ENCODE data around the gene WBP1L.

The WBP1L gene

DNA sequence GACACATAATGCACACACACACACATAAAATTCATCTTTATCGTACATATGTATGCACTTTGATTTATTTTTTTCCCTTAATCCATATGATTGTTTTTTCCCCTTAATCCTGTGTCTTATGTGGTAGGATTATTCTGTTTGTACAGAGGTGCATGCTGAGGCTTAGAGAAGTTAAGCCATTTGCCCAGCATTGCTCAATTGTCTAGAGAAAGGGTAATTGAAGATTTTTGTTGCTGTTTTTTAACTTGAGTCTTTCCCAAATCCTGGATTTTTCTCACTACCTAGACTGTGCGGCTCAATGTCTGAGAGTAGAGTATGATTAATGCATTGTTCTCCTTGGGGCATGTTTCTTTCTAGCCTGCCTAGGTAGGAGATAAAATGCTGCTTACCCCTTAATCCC lies 35.0 kb downstream of the WBP1L start:
- no peak overlapping the region for H3K4me3 ChIP-seq (replicated peaks; ENCODE audit: low read depth, low read length)
- TF ChIP-seq, protein P1, sequence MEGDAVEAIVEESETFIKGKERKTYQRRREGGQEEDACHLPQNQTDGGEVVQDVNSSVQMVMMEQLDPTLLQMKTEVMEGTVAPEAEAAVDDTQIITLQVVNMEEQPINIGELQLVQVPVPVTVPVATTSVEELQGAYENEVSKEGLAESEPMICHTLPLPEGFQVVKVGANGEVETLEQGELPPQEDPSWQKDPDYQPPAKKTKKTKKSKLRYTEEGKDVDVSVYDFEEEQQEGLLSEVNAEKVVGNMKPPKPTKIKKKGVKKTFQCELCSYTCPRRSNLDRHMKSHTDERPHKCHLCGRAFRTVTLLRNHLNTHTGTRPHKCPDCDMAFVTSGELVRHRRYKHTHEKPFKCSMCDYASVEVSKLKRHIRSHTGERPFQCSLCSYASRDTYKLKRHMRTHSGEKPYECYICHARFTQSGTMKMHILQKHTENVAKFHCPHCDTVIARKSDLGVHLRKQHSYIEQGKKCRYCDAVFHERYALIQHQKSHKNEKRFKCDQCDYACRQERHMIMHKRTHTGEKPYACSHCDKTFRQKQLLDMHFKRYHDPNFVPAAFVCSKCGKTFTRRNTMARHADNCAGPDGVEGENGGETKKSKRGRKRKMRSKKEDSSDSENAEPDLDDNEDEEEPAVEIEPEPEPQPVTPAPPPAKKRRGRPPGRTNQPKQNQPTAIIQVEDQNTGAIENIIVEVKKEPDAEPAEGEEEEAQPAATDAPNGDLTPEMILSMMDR (IDR thresholded peaks at IDR 0.05; ENCODE audit: low read depth, low read length, missing control alignments), result no peak
- no peak for DNase-seq (ENCODE audit: extremely low read depth, low read depth)

DNA sequence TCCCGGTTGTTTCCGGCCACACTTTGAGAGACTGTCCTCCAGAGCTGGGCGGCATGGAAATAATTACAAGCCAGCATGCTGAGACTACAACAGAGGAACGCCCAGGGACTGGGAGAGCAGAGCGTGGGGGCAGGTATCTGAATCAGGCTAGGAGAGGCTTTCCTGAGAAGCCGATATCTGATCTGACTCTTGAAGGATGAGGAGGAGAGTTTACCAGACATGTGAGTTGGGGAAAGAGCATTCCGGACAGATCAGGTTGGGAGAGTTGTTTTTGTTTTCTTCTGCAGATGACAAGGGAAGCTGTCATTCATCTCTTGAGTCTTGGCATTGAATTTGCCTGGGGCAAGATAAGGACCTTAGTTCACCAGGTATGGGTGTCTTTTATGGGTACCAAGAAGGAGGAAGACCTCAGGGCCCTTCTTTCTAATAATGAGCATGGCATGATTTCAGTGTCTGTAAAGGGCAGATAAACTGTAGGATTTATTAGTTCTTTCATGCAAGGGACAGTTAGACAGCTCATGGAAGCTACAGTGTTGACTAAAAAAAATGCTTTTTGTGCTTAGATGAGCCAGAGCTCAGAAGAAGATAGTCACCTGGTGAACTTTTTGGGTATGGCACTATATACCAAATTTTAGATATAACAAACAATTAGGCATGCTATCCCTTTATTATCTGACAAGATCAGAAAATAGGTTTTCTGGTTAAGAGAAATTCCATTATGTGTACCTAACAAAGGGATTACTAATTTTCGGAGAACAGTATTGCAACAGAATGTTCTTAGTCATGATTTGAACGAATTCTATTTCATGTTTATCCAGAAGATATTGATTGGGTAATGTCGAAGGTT lies 36.2 kb downstream of the WBP1L start:
- no peak overlapping the region for H3K4me3 ChIP-seq (replicated peaks; ENCODE audit: low read depth, low read length)
- no peak for DNase-seq (ENCODE audit: extremely low read depth, low read depth)
- TF ChIP-seq, protein P1 (IDR thresholded peaks at IDR 0.05; ENCODE audit: low read depth, low read length, missing control alignments), result no peak

DNA sequence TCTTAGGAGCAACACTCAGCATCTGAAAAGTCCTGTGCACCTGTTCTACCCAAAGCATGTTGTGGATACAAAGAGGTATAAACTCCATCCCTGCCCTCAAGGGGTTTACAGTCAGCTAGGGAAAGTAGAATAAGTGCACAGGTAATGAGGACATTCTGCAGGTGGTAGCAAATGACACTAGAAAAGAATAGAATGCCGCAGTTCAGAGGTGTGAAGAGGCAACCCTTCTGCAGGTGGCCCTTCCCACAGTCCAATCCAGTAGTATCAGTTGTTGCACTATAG lies 36.7 kb downstream of the WBP1L start:
- TF ChIP-seq, protein P1 (IDR thresholded peaks at IDR 0.05; ENCODE audit: low read depth, low read length, missing control alignments), result no peak
- H3K4me3 ChIP-seq (replicated peaks; ENCODE audit: low read depth, low read length), result no peak overlapping the region
- DNase-seq (ENCODE audit: extremely low read depth, low read depth), result no peak

DNA sequence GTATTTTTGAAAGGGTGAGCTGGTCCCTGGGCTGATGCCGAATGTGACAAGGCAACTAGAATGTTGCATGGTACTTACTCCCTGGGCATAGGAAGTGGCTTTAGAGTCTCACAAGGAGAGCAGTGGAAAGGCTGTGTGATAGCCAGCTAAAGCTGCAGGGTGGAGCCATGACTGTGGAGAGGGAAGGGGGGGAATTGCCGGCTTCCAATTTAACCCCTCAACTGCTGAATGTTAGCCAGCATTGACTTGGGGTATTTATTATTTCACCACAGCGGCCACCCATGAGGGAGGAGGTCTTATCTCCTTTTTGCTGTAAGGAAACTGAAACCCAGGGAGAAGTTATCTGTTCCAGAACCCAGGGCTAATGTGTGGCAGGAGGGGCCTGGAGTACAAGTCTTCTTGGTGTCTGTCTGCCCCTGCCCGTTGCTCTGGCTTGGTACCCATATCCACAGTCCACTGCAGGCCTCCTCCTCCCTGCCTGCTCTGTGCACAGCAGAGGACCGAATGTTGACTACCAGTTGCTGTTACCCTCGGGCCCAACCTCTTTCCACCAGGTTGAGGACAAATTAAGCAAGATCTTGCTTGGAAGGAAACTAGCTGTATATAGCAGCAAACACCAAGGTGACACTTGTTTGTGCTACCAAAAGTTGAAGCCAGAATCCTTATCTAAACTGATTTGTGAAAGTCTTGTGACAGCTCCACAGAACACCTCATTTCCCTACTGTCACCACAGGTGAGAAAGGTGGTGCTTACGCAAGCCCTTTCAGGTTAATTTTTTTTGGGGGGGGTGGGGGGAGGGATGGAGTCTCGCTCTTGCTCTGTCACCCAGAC lies 37.6 kb downstream of the WBP1L start:
- TF ChIP-seq, protein P1 (IDR thresholded peaks at IDR 0.05; ENCODE audit: low read depth, low read length, missing control alignments), result no peak
- H3K4me3 ChIP-seq (replicated peaks; ENCODE audit: low read depth, low read length), result no peak overlapping the region
- no peak for DNase-seq (ENCODE audit: extremely low read depth, low read depth)

DNA sequence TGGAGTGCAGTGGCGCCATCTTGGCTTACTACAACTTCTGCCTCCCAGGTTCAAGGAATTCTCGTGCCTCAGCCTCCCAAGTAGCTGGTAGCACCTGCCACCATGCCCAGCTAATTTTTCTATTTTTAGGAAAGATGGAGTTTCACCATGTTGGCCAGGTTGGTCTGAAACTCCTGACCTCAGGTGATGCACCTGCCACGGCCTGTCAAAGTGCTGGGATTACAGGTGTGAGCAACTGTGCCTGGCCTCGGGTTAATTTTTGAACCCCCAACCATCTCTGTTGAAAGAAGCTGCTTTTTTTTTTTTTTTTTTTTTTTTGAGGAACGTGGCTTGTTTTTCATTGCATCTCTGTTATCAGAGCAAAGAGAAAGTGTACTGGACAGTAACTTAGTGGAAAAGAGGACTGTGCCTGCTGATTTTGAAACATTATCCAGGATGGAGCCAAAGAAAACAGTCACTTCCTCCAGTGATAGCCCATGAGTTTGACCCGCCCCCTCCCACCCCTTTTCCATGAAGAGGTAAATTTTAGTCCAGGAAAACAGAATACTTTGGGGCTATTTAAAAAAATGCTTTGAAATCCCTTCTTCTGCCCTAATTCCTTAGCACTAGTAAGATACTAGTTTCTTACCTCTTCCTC lies 38.3 kb downstream of the WBP1L start:
- no peak for DNase-seq (ENCODE audit: extremely low read depth, low read depth)
- TF ChIP-seq, protein P1 (IDR thresholded peaks at IDR 0.05; ENCODE audit: low read depth, low read length, missing control alignments), result no peak
- no peak overlapping the region for H3K4me3 ChIP-seq (replicated peaks; ENCODE audit: low read depth, low read length)

DNA sequence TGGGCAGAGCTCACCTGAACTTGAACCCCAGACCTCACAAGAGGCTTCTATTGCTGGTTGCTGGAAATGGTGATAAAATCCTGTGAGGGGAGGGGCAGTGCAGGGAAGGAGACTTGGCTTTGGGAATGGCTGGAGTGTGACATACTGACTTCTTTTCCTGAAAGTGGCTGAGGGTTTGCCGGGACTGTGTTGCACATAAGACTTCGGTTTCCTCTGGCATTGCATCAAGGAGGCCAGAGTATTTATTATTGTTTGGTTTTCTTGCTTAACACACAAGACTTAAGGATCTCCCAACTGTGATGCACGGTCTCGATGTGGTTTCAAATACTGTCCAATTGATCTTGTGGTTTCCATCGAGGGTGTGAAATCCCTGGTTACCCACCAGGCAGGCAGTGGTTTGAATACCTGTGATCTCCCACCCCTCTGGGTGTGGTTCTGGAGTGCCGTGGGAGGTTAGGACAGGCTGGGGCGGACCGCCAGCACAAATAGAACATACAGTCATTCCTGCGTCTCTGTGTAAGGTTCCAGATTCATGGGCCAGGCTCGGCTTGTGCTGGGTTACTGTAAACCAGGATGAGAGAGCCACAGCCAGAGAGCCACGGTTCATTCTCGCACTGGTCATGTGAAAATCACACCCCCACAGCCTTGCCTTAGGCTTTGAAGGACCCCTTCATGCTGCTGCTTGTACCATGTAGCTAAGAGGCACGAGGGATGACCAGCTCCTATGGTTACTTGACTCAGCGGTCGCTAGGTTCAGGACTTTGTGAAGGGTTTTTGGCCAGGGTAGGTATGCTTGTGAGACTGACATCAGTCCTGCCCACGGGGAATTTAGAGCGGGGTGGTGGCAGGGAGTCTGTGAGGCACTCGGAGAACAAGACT lies 39.2 kb downstream of the WBP1L start:
- DNase-seq (ENCODE audit: extremely low read depth, low read depth), result no peak
- no peak overlapping the region for H3K4me3 ChIP-seq (replicated peaks; ENCODE audit: low read depth, low read length)
- TF ChIP-seq, protein P1 (IDR thresholded peaks at IDR 0.05; ENCODE audit: low read depth, low read length, missing control alignments), result no peak

All from HFF-Myc (cell line).